ENCODE measurements around the gene GMDS. TPM values are rescaled to one million over a fixed set of nuclear protein-coding genes. Genes with fewer than 3 reads are reported as not detected.

GMDS gene
- total and polyA plus RNA-seq, 2 of the 8 experiments (the other 6 are each of a cell fraction or from before 2014, with no cell fraction given), result 16.8 to 50.0 TPM

DNA sequence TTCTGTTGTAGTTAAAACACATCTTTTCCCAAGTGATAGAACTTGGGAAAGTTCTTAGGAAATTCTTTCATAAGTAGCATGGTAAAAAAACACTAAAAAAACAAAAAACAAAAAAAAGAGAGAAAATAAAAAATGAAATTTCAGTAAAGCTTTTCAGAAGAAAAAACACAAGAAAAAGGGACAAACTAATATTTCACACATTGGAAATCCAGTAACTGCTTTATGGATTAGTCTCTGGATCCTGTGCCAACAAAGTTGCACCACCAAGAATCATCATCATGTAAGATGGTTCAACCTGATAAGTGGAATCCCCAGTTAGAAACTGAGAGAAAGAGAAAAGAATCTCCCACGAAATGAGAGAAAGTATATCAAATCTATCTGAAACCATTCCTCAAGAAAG is 144.2 kb downstream of the GMDS start (continued):
- TF ChIP-seq, protein P1, sequence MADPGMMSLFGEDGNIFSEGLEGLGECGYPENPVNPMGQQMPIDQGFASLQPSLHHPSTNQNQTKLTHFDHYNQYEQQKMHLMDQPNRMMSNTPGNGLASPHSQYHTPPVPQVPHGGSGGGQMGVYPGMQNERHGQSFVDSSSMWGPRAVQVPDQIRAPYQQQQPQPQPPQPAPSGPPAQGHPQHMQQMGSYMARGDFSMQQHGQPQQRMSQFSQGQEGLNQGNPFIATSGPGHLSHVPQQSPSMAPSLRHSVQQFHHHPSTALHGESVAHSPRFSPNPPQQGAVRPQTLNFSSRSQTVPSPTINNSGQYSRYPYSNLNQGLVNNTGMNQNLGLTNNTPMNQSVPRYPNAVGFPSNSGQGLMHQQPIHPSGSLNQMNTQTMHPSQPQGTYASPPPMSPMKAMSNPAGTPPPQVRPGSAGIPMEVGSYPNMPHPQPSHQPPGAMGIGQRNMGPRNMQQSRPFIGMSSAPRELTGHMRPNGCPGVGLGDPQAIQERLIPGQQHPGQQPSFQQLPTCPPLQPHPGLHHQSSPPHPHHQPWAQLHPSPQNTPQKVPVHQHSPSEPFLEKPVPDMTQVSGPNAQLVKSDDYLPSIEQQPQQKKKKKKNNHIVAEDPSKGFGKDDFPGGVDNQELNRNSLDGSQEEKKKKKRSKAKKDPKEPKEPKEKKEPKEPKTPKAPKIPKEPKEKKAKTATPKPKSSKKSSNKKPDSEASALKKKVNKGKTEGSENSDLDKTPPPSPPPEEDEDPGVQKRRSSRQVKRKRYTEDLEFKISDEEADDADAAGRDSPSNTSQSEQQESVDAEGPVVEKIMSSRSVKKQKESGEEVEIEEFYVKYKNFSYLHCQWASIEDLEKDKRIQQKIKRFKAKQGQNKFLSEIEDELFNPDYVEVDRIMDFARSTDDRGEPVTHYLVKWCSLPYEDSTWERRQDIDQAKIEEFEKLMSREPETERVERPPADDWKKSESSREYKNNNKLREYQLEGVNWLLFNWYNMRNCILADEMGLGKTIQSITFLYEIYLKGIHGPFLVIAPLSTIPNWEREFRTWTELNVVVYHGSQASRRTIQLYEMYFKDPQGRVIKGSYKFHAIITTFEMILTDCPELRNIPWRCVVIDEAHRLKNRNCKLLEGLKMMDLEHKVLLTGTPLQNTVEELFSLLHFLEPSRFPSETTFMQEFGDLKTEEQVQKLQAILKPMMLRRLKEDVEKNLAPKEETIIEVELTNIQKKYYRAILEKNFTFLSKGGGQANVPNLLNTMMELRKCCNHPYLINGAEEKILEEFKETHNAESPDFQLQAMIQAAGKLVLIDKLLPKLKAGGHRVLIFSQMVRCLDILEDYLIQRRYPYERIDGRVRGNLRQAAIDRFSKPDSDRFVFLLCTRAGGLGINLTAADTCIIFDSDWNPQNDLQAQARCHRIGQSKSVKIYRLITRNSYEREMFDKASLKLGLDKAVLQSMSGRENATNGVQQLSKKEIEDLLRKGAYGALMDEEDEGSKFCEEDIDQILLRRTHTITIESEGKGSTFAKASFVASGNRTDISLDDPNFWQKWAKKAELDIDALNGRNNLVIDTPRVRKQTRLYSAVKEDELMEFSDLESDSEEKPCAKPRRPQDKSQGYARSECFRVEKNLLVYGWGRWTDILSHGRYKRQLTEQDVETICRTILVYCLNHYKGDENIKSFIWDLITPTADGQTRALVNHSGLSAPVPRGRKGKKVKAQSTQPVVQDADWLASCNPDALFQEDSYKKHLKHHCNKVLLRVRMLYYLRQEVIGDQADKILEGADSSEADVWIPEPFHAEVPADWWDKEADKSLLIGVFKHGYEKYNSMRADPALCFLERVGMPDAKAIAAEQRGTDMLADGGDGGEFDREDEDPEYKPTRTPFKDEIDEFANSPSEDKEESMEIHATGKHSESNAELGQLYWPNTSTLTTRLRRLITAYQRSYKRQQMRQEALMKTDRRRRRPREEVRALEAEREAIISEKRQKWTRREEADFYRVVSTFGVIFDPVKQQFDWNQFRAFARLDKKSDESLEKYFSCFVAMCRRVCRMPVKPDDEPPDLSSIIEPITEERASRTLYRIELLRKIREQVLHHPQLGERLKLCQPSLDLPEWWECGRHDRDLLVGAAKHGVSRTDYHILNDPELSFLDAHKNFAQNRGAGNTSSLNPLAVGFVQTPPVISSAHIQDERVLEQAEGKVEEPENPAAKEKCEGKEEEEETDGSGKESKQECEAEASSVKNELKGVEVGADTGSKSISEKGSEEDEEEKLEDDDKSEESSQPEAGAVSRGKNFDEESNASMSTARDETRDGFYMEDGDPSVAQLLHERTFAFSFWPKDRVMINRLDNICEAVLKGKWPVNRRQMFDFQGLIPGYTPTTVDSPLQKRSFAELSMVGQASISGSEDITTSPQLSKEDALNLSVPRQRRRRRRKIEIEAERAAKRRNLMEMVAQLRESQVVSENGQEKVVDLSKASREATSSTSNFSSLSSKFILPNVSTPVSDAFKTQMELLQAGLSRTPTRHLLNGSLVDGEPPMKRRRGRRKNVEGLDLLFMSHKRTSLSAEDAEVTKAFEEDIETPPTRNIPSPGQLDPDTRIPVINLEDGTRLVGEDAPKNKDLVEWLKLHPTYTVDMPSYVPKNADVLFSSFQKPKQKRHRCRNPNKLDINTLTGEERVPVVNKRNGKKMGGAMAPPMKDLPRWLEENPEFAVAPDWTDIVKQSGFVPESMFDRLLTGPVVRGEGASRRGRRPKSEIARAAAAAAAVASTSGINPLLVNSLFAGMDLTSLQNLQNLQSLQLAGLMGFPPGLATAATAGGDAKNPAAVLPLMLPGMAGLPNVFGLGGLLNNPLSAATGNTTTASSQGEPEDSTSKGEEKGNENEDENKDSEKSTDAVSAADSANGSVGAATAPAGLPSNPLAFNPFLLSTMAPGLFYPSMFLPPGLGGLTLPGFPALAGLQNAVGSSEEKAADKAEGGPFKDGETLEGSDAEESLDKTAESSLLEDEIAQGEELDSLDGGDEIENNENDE (IDR thresholded peaks at IDR 0.05; ENCODE audit: insufficient replicate concordance, low read length), result no peak
- TF ChIP-seq SP4 (IDR thresholded peaks at IDR 0.05; ENCODE audit: low read length) (no peak), NRF1 (IDR thresholded peaks at IDR 0.05; ENCODE audit: low read depth, low read length) (no peak), JUND (IDR thresholded peaks at IDR 0.05; ENCODE audit: low read length) (no peak), BCL11A (IDR thresholded peaks at IDR 0.05; ENCODE audit: low read depth in 2 of 2, low read length in 2 of 2) (no peak), TAF1 (IDR thresholded peaks at IDR 0.05; ENCODE audit: low read depth, low read length) (no peak), PHF8 (conservative IDR thresholded peaks at IDR 0.05; ENCODE audit: low read depth, low read length) (no peak), RBBP5 (IDR thresholded peaks at IDR 0.05; ENCODE audit: borderline replicate concordance, low read depth, low read length) (no peak), RNF2 (IDR thresholded peaks at IDR 0.05; ENCODE audit: borderline replicate concordance, low read depth, low read length, missing control alignments, poor library complexity, severe bottlenecking) (no peak), RFX5 (IDR thresholded peaks at IDR 0.05; ENCODE audit: borderline replicate concordance, low read depth, low read length) (no peak), SUZ12 (IDR thresholded peaks at IDR 0.05; ENCODE audit: low read length) (no peak)
- TF ChIP-seq, protein P2, sequence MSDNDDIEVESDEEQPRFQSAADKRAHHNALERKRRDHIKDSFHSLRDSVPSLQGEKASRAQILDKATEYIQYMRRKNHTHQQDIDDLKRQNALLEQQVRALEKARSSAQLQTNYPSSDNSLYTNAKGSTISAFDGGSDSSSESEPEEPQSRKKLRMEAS (IDR thresholded peaks at IDR 0.05), result no peak
